HG03432 (cell line): Measurements from ENCODE around the gene PRKG2.

Experiments used
- ATAC-seq: cut with Tn5 transposase; IDR thresholded peaks from one replicate; pipeline ENCODE4 v1.9.1; 2021; ENCODE audit warnings: mild to moderate bottlenecking, moderate library complexity; ENCODE audit not compliant: unreplicated experiment

PRKG2 gene

GRCh38 chr4:81042578-81043365 is 172.2 kb downstream of the PRKG2 start:
- no peak for ATAC-seq

DNA sequence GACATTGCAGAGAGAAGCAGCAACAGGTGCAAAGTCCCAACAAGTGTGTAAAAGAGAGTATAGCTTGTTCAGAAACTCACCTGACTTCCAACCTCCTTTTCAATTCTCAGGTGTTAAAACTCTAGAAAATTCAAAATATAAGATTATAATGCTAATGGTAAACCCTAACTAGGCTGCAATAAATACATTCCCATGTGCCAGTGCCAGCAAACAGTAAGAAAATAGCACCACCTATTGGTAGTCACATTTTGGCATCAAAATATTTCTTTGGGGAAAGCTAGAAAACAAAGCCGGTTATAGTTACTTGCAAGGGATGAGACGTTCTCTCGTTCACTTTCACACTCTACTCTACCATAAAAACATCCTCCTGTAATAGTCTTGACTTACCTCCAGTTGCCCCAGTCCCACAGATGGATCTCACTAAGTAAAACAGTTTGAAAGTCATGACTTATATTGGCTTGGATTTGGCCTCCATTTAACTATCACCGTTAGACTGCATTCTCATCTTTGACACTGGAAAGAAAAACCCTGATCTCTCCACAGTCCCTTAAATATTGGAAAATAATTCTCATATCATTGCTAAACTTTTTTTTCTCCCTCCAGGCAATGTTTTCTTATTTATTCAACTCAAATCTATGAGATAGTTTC is 174.9 kb downstream of the PRKG2 start:
- ATAC-seq, result peak; percentile 64

GRCh38 chr4:81039351-81039972 is 175.6 kb downstream of the PRKG2 start:
- no peak for ATAC-seq

GRCh38 chr4:81038636-81039350 is 176.2 kb downstream of the PRKG2 start:
- ATAC-seq, result no peak
